ENCODE measurements around the gene ACSL1. TPM values are rescaled to one million over a fixed set of nuclear protein-coding genes. Genes with fewer than 3 reads are reported as not detected.
"Not testable (repeated sequence)": the region's sequence is repeated elsewhere in the genome, so short reads cannot be mapped to it uniquely, and the experiment has no call there.

The ACSL1 gene
- total RNA-seq, 1 experiment from 2014 or later = 11.1 TPM

GRCh38 chr4:184843984-184844554 lies 18.3 kb upstream of the ACSL1 start:
- DNase-seq (ENCODE audit: low read depth) = no peak

- DNase-seq (ENCODE audit: low read depth) = not testable (repeated sequence)
These were observed 13.3 kb upstream of the ACSL1 start for GRCh38 chr4:184839075-184839399.

GRCh38 chr4:184838249-184839074 lies 12.7 kb upstream of the ACSL1 start:
- DNase-seq (ENCODE audit: low read depth) = peak; percentile 8

- no peak for DNase-seq (ENCODE audit: low read depth)
These were observed 10.8 kb upstream of the ACSL1 start for GRCh38 chr4:184836613-184837012.

- DNase-seq (ENCODE audit: low read depth) = no peak
These were observed 7.5 kb upstream of the ACSL1 start for GRCh38 chr4:184833046-184833838.

GRCh38 chr4:184831153-184831552 lies 5.4 kb upstream of the ACSL1 start:
- DNase-seq (ENCODE audit: low read depth) = no peak

GRCh38 chr4:184826691-184827270 lies 1.0 kb upstream of the ACSL1 start:
- no peak for DNase-seq (ENCODE audit: low read depth)

GRCh38 chr4:184825141-184825895 lies 450 bp downstream of the ACSL1 start:
- peak; percentile 22 for DNase-seq (ENCODE audit: low read depth)

- DNase-seq (ENCODE audit: low read depth) = no peak
These were observed 1.0 kb downstream of the ACSL1 start for GRCh38 chr4:184824776-184825084.

- DNase-seq (ENCODE audit: low read depth) = no peak
These were observed 1.5 kb downstream of the ACSL1 start for GRCh38 chr4:184824081-184824775.

- DNase-seq (ENCODE audit: low read depth) = no peak
These were observed 2.8 kb downstream of the ACSL1 start for GRCh38 chr4:184823014-184823413.

- DNase-seq (ENCODE audit: low read depth) = no peak
These were observed 3.4 kb downstream of the ACSL1 start for GRCh38 chr4:184822356-184822755.

GRCh38 chr4:184821242-184821641 lies 4.5 kb downstream of the ACSL1 start:
- no peak for DNase-seq (ENCODE audit: low read depth)

GRCh38 chr4:184819786-184820185 lies 6.0 kb downstream of the ACSL1 start:
- no peak for DNase-seq (ENCODE audit: low read depth)

GRCh38 chr4:184818216-184818564 lies 7.6 kb downstream of the ACSL1 start:
- DNase-seq (ENCODE audit: low read depth) = no peak

- DNase-seq (ENCODE audit: low read depth) = no peak
These were observed 8.1 kb downstream of the ACSL1 start for GRCh38 chr4:184817494-184818215.

GRCh38 chr4:184816962-184817361 lies 8.8 kb downstream of the ACSL1 start:
- DNase-seq (ENCODE audit: low read depth) = no peak

- DNase-seq (ENCODE audit: low read depth) = peak; percentile 64
These were observed 10.5 kb downstream of the ACSL1 start for GRCh38 chr4:184815046-184815877.

- DNase-seq (ENCODE audit: low read depth) = peak; percentile 39
These were observed 11.1 kb downstream of the ACSL1 start for GRCh38 chr4:184814686-184815045.
